HG02798 (cell line): ENCODE results near the gene CPLX1.
"Not testable (repeated sequence)": the region's sequence is repeated elsewhere in the genome, so short reads cannot be mapped to it uniquely, and the experiment has no call there.

ENCODE experiments used
- ATAC-seq: cut with Tn5 transposase; IDR thresholded peaks from one replicate; pipeline ENCODE4 v1.9.1; 2021; ENCODE audit warnings: mild to moderate bottlenecking; ENCODE audit not compliant: unreplicated experiment, poor library complexity

The CPLX1 gene

GRCh38 chr4:742742-743311 lies 83.1 kb downstream of the CPLX1 start:
- ATAC-seq: peak; percentile 50

- ATAC-seq: peak; percentile 10
These were observed 83.7 kb downstream of the CPLX1 start for GRCh38 chr4:742096-742741.

GRCh38 chr4:740656-741282 lies 85.2 kb downstream of the CPLX1 start:
- ATAC-seq: no peak

DNA sequence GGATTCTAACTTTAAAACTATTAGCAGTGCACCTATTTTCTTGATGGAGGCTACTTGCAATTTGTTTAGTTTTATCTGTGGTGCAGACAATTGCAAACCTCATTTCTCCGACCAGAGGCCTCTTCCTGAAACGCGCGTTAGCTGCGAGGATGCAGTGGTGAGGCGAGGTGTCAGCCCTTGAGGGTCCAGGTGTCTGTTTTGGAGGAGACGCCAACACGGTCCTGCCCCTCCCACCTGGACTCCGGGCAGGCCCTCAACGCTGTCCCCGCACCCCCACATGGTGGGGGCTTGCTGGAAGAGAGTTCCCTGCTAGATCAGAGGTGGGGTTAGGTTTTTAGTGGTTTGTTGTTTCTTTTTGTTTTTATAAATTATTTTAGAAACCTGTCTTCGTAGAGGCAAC lies 85.9 kb downstream of the CPLX1 start:
- no peak for ATAC-seq

- no peak for ATAC-seq
These were observed 86.4 kb downstream of the CPLX1 start for GRCh38 chr4:739569-739968.

- no peak for ATAC-seq
These were observed 87.1 kb downstream of the CPLX1 start for GRCh38 chr4:738781-739280.

DNA sequence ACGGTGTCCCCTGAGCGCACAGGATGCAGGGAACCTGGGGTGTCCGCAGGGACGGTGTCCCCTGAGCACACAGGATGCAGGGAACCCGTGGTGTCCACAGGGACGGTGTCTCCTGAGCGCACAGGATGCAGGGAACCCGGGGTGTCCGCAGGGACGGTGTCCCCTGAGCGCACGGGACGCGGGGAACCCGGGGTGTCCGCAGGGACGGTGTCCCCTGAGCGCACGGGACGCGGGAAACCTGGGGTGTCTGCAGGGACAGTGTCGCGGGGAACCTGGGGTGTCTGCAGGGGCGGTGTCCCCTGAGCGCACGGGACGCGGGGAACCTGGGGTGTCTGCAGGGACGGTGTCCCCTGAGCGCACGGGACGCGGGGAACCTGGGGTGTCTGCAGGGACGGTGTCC lies 89.4 kb downstream of the CPLX1 start:
- ATAC-seq: not testable (repeated sequence)

DNA sequence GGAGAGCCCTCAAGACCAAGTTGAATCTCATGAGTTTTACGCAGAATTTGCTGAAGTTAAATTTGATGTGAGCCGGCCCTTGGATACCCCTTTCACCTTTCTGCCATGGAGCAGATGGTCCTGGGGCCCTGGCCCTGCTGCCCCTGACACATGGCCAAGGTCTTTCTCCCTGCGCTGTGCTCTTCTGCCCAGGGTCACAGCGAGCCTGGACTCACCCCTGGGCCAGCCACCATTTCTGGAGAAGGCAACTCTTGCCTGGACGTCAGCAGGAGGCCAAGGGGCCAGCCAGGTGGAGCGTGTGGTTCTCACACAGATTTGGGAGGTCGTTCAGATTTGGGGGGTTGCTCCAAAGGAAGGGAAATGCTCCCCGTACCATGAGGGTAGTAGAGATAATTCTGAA lies 90.3 kb downstream of the CPLX1 start:
- ATAC-seq: no peak
